IMR-90 (cell line): Measurements from ENCODE around the gene WLS.

Source experiments
- BHLHE40 ChIP-seq: fragments of 150-350 bp; IDR thresholded peaks from 2 replicates; pipeline ENCODE4 v1.6.1; 2016; ENCODE audit warnings: mild to moderate bottlenecking, low read depth, low read length
- FOS ChIP-seq: fragments of 150-350 bp; IDR thresholded peaks from 2 replicates; pipeline ENCODE4 v1.6.1; 2016; ENCODE audit warnings: low read depth, low read length
- MAZ ChIP-seq: IDR thresholded peaks from 2 replicates; pipeline ENCODE4 v1.6.1; 2012; ENCODE audit warnings: low read depth, mild to moderate bottlenecking, low read length, improper control_type of control experiment, moderate library complexity, borderline replicate concordance
- MXI1 ChIP-seq: IDR thresholded peaks from 2 replicates; pipeline ENCODE4 v1.6.1; 2012; ENCODE audit warnings: low read depth, mild to moderate bottlenecking, low read length, moderate library complexity, borderline replicate concordance
- NFE2L2 ChIP-seq: fragments of 150-350 bp; IDR thresholded peaks from 2 replicates; pipeline ENCODE4 v1.6.1; 2016; ENCODE audit warnings: low read depth, mild to moderate bottlenecking, low read length
- POLR2A ChIP-seq: IDR thresholded peaks from 2 replicates; pipeline ENCODE4 v1.6.1; 2012; ENCODE audit warnings: mild to moderate bottlenecking, low read depth, low read length
- RAD21 ChIP-seq: IDR thresholded peaks from 2 replicates; pipeline ENCODE4 v1.6.1; 2012; ENCODE audit warnings: low read length, improper control_type of control experiment
- RFX5 ChIP-seq: IDR thresholded peaks from 2 replicates; pipeline ENCODE4 v1.8.0; 2012; ENCODE audit warnings: low read depth, mild to moderate bottlenecking, low read length, moderate library complexity
- SMC3 ChIP-seq: fragments of 150-350 bp; IDR thresholded peaks from 2 replicates; pipeline ENCODE4 v1.6.1; 2016; ENCODE audit warnings: low read depth, mild to moderate bottlenecking, antibody characterized with exemption, low read length, moderate library complexity
- TF ChIP-seq, protein P1 (sequence below): conservative IDR thresholded peaks from 2 replicates; pipeline ENCODE4 v1.5.1; 2012; ENCODE audit warnings: mild to moderate bottlenecking, low read depth, low read length, improper control_type of control experiment
- TF ChIP-seq, protein P2 (sequence below): fragments of 150-350 bp; IDR thresholded peaks from 2 replicates; pipeline ENCODE4 v1.6.1; 2016; ENCODE audit warnings: low read depth, mild to moderate bottlenecking, low read length, moderate library complexity, borderline replicate concordance
- TF ChIP-seq, protein P3 (sequence below): fragments of 150-350 bp; IDR thresholded peaks from 2 replicates; pipeline ENCODE4 v1.6.1; 2017; ENCODE audit warnings: mild to moderate bottlenecking, antibody characterized with exemption, low read length, low read depth

DNA sequence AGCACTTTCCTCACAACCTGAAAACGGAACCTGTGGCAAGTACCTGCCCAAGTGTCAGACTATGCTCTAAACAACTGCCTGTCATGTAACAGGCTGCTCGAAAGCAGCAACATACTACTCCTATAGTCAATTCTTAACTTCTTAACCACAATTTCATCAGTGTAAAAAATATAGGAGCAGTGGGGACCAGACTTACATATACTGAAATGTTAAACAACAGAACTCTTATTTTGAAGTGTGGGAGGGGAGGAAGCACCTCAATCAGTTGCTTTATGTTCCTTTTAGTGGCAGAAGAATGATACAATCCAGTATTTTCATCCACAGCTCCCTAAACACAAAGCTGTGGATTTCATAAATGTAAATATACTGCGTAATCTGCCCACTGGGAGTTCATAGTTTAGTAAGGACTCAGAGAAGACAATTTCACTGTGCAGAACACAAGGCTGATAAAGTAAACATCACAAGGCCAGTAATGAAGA lies 44.2 kb downstream of the WLS start:
- TF ChIP-seq, protein P1, sequence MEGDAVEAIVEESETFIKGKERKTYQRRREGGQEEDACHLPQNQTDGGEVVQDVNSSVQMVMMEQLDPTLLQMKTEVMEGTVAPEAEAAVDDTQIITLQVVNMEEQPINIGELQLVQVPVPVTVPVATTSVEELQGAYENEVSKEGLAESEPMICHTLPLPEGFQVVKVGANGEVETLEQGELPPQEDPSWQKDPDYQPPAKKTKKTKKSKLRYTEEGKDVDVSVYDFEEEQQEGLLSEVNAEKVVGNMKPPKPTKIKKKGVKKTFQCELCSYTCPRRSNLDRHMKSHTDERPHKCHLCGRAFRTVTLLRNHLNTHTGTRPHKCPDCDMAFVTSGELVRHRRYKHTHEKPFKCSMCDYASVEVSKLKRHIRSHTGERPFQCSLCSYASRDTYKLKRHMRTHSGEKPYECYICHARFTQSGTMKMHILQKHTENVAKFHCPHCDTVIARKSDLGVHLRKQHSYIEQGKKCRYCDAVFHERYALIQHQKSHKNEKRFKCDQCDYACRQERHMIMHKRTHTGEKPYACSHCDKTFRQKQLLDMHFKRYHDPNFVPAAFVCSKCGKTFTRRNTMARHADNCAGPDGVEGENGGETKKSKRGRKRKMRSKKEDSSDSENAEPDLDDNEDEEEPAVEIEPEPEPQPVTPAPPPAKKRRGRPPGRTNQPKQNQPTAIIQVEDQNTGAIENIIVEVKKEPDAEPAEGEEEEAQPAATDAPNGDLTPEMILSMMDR: no peak
- TF ChIP-seq POLR2A: no peak
- TF ChIP-seq NFE2L2: no peak
- TF ChIP-seq, protein P2, sequence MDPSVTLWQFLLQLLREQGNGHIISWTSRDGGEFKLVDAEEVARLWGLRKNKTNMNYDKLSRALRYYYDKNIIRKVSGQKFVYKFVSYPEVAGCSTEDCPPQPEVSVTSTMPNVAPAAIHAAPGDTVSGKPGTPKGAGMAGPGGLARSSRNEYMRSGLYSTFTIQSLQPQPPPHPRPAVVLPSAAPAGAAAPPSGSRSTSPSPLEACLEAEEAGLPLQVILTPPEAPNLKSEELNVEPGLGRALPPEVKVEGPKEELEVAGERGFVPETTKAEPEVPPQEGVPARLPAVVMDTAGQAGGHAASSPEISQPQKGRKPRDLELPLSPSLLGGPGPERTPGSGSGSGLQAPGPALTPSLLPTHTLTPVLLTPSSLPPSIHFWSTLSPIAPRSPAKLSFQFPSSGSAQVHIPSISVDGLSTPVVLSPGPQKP: no peak
- TF ChIP-seq FOS: peak; percentile 68
- no peak for TF ChIP-seq RAD21
- no peak for TF ChIP-seq RFX5
- TF ChIP-seq MAZ: 0 out of 2 replicates have a peak, but pooled peaks have one; percentile 19
- TF ChIP-seq SMC3: no peak
- TF ChIP-seq, protein P3, sequence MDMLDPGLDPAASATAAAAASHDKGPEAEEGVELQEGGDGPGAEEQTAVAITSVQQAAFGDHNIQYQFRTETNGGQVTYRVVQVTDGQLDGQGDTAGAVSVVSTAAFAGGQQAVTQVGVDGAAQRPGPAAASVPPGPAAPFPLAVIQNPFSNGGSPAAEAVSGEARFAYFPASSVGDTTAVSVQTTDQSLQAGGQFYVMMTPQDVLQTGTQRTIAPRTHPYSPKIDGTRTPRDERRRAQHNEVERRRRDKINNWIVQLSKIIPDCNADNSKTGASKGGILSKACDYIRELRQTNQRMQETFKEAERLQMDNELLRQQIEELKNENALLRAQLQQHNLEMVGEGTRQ: peak; percentile 21; the same call in 1 of the 2 replicates
- 0 out of 2 replicates have a peak, but pooled peaks have one; percentile 11 for TF ChIP-seq BHLHE40
- no peak for TF ChIP-seq MXI1
